K562 (cell line): Measurements from ENCODE around the gene TEAD3. TPM values are rescaled to one million over a fixed set of nuclear protein-coding genes. Genes with fewer than 3 reads are reported as not detected.

Source experiments
- ARID3B ChIP-seq: fragments of 250-450 bp; sonication (Bioruptor Pico); IDR thresholded peaks from 2 replicates; pipeline ENCODE4 v1.4.0; 2020; ENCODE audit warnings: borderline replicate concordance
- CEBPB ChIP-seq: fragments of 450-650 bp; IDR thresholded peaks from 2 replicates; pipeline ENCODE4 v1.6.1; 2016; ENCODE audit warnings: missing genetic modification characterization, missing compliant biosample characterization
- CLOCK ChIP-seq: fragments of 250-450 bp; sonication (Bioruptor Pico); IDR thresholded peaks from 2 replicates; pipeline ENCODE4 v1.4.0; 2020; ENCODE audit warnings: mild to moderate bottlenecking, moderate library complexity, borderline replicate concordance
- DIDO1 ChIP-seq: fragments of 450-650 bp; IDR thresholded peaks from 2 replicates; pipeline ENCODE4 v1.6.1; 2016; ENCODE audit warnings: low read depth, missing biosample characterization, missing genetic modification characterization
- E2F5 ChIP-seq: sonication (generic); formaldehyde crosslinking; IDR thresholded peaks from 2 replicates; pipeline ENCODE4 v1.8.0; 2022; ENCODE audit warnings: mild to moderate bottlenecking, missing genetic modification reagents
- ESRRA ChIP-seq: fragments of 450-650 bp; IDR thresholded peaks from 2 replicates; pipeline ENCODE4 v1.6.1; 2014; ENCODE audit warnings: low read depth, mild to moderate bottlenecking, moderate library complexity, borderline replicate concordance
- FOSL1 ChIP-seq: fragments of 200-800 bp; sonication (Bioruptor generic); conservative IDR thresholded peaks from 2 replicates; pipeline ENCODE4 v1.6.1; 2016; ENCODE audit warnings: missing genetic modification characterization, missing compliant biosample characterization
- KDM5B ChIP-seq: fragments of 200-600 bp; sonication (generic); IDR thresholded peaks from 2 replicates; pipeline ENCODE4 v1.6.1; 2012; ENCODE audit warnings: low read depth, mild to moderate bottlenecking, moderate library complexity, low read length, control low read depth, inconsistent platforms; ENCODE audit not compliant: insufficient replicate concordance
- LCOR ChIP-seq: sonication (generic); formaldehyde crosslinking; IDR thresholded peaks from 2 replicates; pipeline ENCODE4 v1.8.0; 2022; ENCODE audit warnings: mild to moderate bottlenecking, missing genetic modification reagents
- TBL1XR1 ChIP-seq, 2 experiments: IDR thresholded peaks; 2 replicates each; pipeline ENCODE4 v1.6.1; 2012; ENCODE audit warnings: improper control_type of control experiment in 2 of 2, low read length in 2 of 2, mild to moderate bottlenecking in 1 of 2
- THRB ChIP-seq: fragments of 450-650 bp; formaldehyde crosslinking; conservative IDR thresholded peaks from 2 replicates; pipeline ENCODE4 v1.4.0; 2022; ENCODE audit warnings: mild to moderate bottlenecking, missing genetic modification characterization
- TRIM28 ChIP-seq: fragments of 450-650 bp; IDR thresholded peaks from 2 replicates; pipeline ENCODE4 v1.6.1; 2017
- ZNF311 ChIP-seq: fragments of 250-450 bp; sonication (Bioruptor Pico); IDR thresholded peaks from 2 replicates; pipeline ENCODE4 v1.4.0; 2020; ENCODE audit warnings: mild to moderate bottlenecking, moderate library complexity
- ZNF518B ChIP-seq: fragments of 250-450 bp; sonication (Bioruptor Pico); IDR thresholded peaks from 2 replicates; pipeline ENCODE4 v1.5.0; 2021; ENCODE audit warnings: mild to moderate bottlenecking, moderate library complexity
- polyA plus RNA-seq, 8 experiments: library from polyadenylated mRNA; depleted of rRNA in 4 of 8; stranded (reverse) in 5 of 8; unstranded in 3 of 8; fragments of >200 nt; fragmentation: Nextera tagmentation in 2 of 8; fragmentation: Illumina TruSeq in 1 of 8; extraction: Ambion mirVana in 2 of 8; extraction: Trizol in 1 of 8; gene quantifications; 2 replicates each; pipeline versions ENCODE4 v1.2.1 to v1.2.3, GENCODE V29; 2011 to 2014; ENCODE audit warnings: inconsistent platforms in 1 of 8, missing spikeins in 1 of 8
- total RNA-seq, 7 experiments: library from RNA; depleted of rRNA in 6 of 7; stranded (reverse); fragments of >200 nt in 6 of 7; fragmentation: Illumina TruSeq in 2 of 7; extraction: Trizol in 2 of 7; gene quantifications; 2 replicates each; pipeline versions ENCODE4 v1.2.1 to v1.2.3, GENCODE V29; 2011 to 2021; ENCODE audit warnings: low replicate concordance in 1 of 7

TEAD3 gene
- total and polyA plus RNA-seq, 9 of the 15 experiments (the other 6 are each of a cell fraction or from before 2014, with no cell fraction given) = 0.63 to 13.2 (median 3.3) TPM

- TF ChIP-seq ESRRA (peak; percentile 87), FOSL1 (tag) (peak; percentile 29), CEBPB (0 out of 2 replicates have a peak, but pooled peaks have one; percentile 14), ZNF311 (CRISPR knock-in tag) (no peak), CLOCK (CRISPR knock-in tag) (no peak), THRB (CRISPR knock-in tag) (peak; percentile 86), KDM5B (peak; percentile 100), ARID3B (0 out of 2 replicates have a peak, but pooled peaks have one; percentile 41), LCOR (peak; percentile 52; the same call in 1 of the 2 replicates), TBL1XR1 (IDR thresholded peaks at IDR 0.05; ENCODE audit: low read length in 2 of 2) (0 out of 4 replicates have a peak, but pooled peaks of 1 of the 2 experiments have one; percentile 42), ZNF518B (no peak), TRIM28 (peak; percentile 76), E2F5 (CRISPR knock-in tag) (peak; percentile 71), DIDO1 (0 out of 2 replicates have a peak, but pooled peaks have one; percentile 25)
These were observed 28.5 kb downstream of the TEAD3 start, which contains the start of gene RPL10A (continued) for GRCh38 chr6:35468181-35468979.
